Large intestine (tissue), 3 donors: ENCODE results near the gene TMEM178B. TPM values are rescaled to one million over a fixed set of nuclear protein-coding genes. Genes with fewer than 3 reads are reported as not detected.
"Not testable (repeated sequence)": the region's sequence is repeated elsewhere in the genome, so short reads cannot be mapped to it uniquely, and the experiment has no call there.

Source experiments
- DNase-seq, 2 donors: peaks; one replicate each; pipeline versions ENCODE4 v3.0.0 to v3.0.0-alpha.2; 2013
- H3K27ac ChIP-seq: one replicate; pipeline ENCODE4 v1.5.1; 2013; ENCODE audit warnings: low read length
- H3K27me3 ChIP-seq: 2 replicates; pipeline ENCODE4 v1.6.1; 2013; ENCODE audit warnings: low read length; ENCODE audit not compliant: control insufficient read depth, insufficient read depth
- H3K36me3 ChIP-seq: 2 replicates; pipeline ENCODE4 v1.6.1; 2013; ENCODE audit warnings: low read length; ENCODE audit not compliant: control insufficient read depth, insufficient read depth
- H3K4me1 ChIP-seq: one replicate; pipeline ENCODE4 v1.6.1; 2013; ENCODE audit warnings: low read length; ENCODE audit not compliant: control insufficient read depth, insufficient read depth
- H3K4me3 ChIP-seq: one replicate; pipeline ENCODE4 v1.5.1; 2013; ENCODE audit warnings: low read length
- H3K9me3 ChIP-seq: one replicate; pipeline ENCODE4 v1.6.1; 2013; ENCODE audit warnings: mild to moderate bottlenecking, low read depth, low read length, moderate library complexity; ENCODE audit not compliant: control insufficient read depth
- WGBS: methylation state at CpG from one replicate; pipeline ENCODE4 v1.1.5; 2013; ENCODE audit warnings: low lambda C conversion rate; ENCODE audit not compliant: insufficient coverage; 5-methylcytosine and 5-hydroxymethylcytosine counted together
- polyA plus RNA-seq: library from polyadenylated mRNA; unstranded; fragments of 120-200 nt; gene quantifications from one replicate; pipeline ENCODE4 v1.2.1, GENCODE V29; 2013

The TMEM178B gene
- polyA plus RNA-seq, 1 donor: 2.2 TPM

DNA sequence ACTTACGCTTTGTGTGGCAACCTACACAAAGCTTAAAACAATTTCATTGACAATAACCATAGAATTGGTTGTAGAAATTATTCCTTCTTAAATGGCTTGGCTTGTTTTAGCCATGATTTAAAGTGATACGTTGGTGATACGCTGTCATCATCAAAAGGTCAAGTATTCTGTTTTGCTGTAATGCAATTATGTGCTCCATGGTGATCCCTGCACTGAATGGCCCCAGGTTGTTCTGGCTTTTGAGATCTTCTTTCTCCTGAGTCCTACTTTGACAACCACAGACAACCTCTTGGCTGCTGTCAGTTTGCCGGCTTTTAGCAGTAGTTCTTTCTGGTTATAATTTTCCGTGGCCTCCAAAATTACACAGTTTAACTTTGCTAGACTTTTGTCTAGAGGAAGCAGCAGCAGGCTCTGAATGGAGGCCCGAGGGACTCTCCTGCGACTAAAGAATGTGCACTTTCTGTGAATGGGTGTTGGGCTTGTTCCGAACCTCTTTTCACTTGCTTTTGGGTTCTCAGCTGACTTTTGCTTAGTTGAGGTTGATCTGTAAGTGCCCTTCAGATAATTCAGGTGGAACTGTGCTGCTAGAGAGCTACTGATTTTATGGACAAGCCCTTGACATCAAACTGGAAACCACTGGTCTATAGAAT, 104.7 kb downstream of the TMEM178B start:
- DNase-seq: no peak
- Histone ChIP-seq H3K4me1 (no peaks in the 10 kb centered on the region), H3K36me3 (no peaks in the 10 kb centered on the region), H3K4me3 (no peak overlapping the region), H3K27me3 (no peaks in the 10 kb centered on the region), H3K27ac (no peak overlapping the region), H3K9me3 (no peaks in the 10 kb centered on the region)
- 82% methylated on average over 3 of the region's 8 CpGs for WGBS

DNA sequence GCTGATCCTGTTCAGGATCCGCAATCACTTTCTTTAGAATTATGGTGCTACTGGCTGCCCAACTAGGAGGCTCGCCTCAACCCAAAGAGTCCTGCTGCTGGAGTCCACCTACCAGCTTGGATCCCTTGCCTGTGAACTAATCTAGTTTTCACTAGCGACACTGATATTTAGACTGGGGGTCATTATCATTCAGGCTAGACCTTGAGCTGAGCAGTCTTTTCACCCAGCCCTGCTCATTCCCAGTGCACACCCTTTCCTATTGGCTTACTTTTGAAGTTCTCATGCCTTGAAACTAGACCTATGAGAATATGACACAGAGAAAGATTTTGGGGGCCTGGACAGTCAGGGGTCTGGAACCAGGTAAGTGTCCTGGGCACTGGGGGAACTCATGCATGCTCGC, 107.9 kb downstream of the TMEM178B start:
- no peak for DNase-seq
- no peaks in the 10 kb centered on the region for H3K9me3 ChIP-seq
- WGBS: no CpG with 5 or more reads among the region's 4 CpGs
- H3K36me3 ChIP-seq: no peaks in the 10 kb centered on the region
- no peak overlapping the region for H3K4me3 ChIP-seq
- no peak overlapping the region for H3K27ac ChIP-seq
- H3K4me1 ChIP-seq: no peaks in the 10 kb centered on the region
- H3K27me3 ChIP-seq: peaks cover 6% of the 10 kb centered on the region

DNA sequence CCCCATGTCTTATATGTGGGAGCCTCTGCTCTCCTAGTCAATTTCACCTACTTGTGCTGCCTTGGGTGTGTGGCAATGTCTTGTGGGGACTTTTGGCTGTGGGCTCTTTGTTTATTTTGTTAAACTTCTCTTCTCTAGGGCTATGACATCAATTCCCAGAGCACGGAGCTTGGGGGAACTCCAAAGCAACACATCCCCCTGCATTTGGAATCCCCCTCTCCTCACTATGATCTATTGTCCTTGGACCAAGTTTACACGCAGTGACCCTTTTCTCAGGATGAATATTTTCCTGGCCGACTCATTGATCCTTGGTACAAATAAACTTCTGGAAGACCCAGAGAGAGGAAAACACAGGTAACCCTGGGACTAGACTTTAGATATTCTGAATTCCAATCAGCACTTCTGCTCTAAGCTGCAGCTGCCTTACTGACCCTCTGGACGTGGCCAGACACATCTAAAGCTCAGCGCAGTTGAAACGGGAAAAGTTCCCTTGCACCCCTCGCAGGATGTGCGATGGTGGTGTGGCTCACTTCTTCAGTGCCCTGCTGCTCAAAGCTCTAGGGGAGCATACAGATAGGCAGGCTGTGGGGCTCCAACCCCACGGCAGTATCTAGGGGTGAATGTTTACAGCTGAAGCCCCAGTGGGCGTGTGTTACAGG, 110.8 kb downstream of the TMEM178B start:
- DNase-seq: no peak
- no CpG with 5 or more reads among the region's 10 CpGs for WGBS
- Histone ChIP-seq H3K4me3 (no peak overlapping the region), H3K27me3 (peaks cover 6% of the 10 kb centered on the region), H3K9me3 (no peaks in the 10 kb centered on the region), H3K4me1 (no peaks in the 10 kb centered on the region), H3K27ac (no peak overlapping the region), H3K36me3 (no peaks in the 10 kb centered on the region)

DNA sequence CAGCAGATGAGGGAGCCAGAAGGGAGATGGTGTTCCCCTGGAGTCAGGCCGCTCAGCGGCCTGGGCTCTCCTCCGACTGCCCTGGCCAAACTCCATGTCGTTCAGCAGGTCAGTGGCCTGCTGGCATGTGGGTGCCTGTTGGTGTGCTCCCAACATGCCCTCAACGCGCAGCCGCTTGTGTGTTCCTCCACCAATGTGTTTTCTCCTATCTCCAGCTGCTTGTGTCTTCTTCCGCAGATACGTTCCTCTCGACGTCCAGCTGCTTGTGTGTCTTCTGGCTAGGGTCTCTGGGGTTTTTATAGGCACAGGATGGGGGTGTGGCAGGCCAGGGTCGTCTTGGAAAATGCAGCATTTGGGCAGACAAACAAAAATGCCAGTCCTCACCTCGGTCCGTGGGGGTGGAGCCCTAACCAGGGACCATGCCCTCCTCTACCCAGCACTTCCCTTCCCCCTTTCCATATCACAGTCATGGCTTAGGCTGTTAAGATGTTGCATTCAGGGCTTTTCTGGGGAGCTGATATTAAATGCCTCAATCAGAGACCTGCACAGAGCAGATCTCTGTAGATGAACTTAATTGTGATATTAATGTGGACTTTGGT, 111.6 kb downstream of the TMEM178B start:
- H3K4me3 ChIP-seq: no peak overlapping the region
- WGBS: no CpG with 5 or more reads among the region's 14 CpGs
- no peak overlapping the region for H3K27ac ChIP-seq
- H3K27me3 ChIP-seq: peaks cover 6% of the 10 kb centered on the region
- no peaks in the 10 kb centered on the region for H3K9me3 ChIP-seq
- H3K36me3 ChIP-seq: no peaks in the 10 kb centered on the region
- no peaks in the 10 kb centered on the region for H3K4me1 ChIP-seq
- DNase-seq: no peak

DNA sequence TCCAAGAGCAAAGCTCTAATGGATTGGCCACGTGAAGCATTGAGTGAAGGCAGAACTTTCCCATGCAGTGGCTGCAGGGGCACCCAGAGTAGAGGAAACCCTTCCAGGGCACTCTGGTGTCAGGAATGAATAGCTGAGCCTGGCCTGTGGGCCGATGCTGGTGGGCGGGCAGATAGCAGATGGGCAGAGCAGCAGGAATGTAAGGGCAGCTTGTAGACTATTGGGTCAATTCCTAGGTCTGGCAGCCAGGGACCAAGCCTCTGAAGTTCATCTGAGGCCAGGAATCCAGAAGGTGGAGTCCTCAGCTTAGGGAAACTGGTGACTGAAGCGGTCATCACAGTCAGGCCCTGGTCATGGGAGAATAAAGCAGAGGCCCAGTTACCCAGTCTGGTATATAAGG, 115.4 kb downstream of the TMEM178B start:
- Histone ChIP-seq H3K27ac (no peak overlapping the region), H3K9me3 (no peaks in the 10 kb centered on the region), H3K36me3 (no peaks in the 10 kb centered on the region), H3K27me3 (peaks cover 3% of the 10 kb centered on the region), H3K4me3 (no peak overlapping the region), H3K4me1 (no peaks in the 10 kb centered on the region)
- no peak for DNase-seq
- no CpG with 5 or more reads among the region's 4 CpGs for WGBS

DNA sequence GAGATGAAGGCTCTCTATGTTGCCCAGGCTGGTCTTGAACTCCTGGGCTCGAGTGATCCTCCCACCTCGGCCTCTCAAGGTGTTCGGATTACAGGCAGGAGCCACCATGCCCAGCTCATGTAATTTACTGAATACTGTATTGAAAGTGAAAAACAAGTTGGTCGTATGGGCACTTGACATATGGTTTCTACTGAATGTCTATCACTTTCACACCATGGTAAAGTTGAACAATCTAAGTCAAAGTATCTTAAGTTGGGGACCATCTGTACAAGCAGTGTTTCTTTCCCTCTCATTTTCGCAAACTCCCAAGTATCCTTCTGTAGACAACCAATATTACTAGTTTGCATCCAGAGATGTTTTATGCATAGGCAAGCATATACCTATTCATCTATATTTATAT, 116.6 kb downstream of the TMEM178B start:
- Histone ChIP-seq H3K4me1 (no peaks in the 10 kb centered on the region), H3K27ac (no peak overlapping the region), H3K36me3 (no peaks in the 10 kb centered on the region), H3K4me3 (no peak overlapping the region), H3K9me3 (no peaks in the 10 kb centered on the region), H3K27me3 (no peaks in the 10 kb centered on the region)
- WGBS: 100% methylated on average over 1 of the region's 5 CpGs
- DNase-seq: no peak

DNA sequence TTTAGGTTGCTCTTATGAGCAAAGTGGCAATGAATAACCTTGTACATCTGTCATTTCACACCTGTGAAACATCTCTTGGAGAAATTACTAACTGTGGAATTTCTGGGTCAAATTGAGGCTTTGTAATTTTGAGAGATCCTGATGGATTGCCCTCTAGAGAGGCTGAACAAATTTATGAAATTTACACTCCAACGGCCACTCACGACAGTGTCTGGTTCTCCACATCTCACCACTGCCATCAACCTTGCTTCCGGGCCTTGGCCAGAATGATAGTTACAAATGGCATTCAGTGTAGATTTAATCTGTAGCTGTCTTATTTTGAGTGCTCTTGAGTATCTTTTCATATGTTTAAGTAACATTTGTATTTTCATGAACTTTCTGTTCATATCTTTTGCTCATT, 117.4 kb downstream of the TMEM178B start:
- Histone ChIP-seq H3K4me3 (no peak overlapping the region), H3K4me1 (no peaks in the 10 kb centered on the region), H3K9me3 (no peaks in the 10 kb centered on the region), H3K27me3 (no peaks in the 10 kb centered on the region), H3K27ac (no peak overlapping the region), H3K36me3 (no peaks in the 10 kb centered on the region)
- no peak for DNase-seq
- WGBS: no CpG with 5 or more reads among the region's 3 CpGs

DNA sequence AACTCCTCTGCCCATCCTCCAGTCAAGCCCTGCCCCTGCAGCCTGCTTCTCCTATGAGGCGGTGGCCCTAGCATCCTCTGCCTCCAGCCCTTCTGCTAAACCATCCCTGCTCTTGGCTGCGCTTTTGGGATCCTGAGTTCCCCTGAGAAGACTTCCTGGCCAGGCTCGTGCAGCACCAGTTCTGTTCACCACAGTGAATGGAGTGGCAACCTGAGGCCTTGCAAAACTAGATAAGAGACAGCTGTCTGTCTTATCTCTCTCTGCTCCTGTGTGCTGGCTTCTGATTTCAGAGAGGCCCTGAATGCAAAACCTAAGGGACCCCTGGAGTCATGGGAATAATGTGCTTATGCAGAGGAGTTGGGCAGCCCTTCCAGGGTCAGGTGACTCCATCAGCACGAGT, 119.2 kb downstream of the TMEM178B start:
- Histone ChIP-seq H3K4me1 (no peaks in the 10 kb centered on the region), H3K4me3 (no peak overlapping the region), H3K9me3 (no peaks in the 10 kb centered on the region), H3K27ac (no peak overlapping the region), H3K36me3 (no peaks in the 10 kb centered on the region), H3K27me3 (no peaks in the 10 kb centered on the region)
- WGBS: no CpG with 5 or more reads among the region's 4 CpGs
- no peak for DNase-seq

DNA sequence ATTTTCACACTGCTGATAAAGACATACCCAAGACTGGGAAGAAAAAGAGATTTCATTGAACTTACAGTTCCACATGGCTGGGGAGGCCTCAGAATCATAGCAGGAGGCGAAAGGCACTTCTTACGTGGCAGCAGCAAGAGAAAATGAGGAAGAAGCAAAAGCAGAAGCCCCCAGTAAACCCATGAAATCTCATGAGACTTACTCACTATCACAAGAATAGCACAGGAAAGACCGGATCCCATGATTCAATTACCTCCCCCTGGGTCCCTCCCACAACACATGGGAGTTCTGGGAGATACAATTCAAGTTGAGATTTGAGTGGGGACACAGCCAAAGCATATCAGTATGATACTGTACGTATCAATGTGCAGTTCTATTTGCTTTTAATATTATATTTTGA, 121.9 kb downstream of the TMEM178B start:
- no CpG with 5 or more reads among the region's 4 CpGs for WGBS
- peaks cover 11% of the 10 kb centered on the region for H3K27me3 ChIP-seq
- not testable (repeated sequence) for H3K27ac ChIP-seq, DNase-seq, H3K36me3 ChIP-seq, H3K4me3 ChIP-seq, H3K4me1 ChIP-seq, H3K9me3 ChIP-seq

DNA sequence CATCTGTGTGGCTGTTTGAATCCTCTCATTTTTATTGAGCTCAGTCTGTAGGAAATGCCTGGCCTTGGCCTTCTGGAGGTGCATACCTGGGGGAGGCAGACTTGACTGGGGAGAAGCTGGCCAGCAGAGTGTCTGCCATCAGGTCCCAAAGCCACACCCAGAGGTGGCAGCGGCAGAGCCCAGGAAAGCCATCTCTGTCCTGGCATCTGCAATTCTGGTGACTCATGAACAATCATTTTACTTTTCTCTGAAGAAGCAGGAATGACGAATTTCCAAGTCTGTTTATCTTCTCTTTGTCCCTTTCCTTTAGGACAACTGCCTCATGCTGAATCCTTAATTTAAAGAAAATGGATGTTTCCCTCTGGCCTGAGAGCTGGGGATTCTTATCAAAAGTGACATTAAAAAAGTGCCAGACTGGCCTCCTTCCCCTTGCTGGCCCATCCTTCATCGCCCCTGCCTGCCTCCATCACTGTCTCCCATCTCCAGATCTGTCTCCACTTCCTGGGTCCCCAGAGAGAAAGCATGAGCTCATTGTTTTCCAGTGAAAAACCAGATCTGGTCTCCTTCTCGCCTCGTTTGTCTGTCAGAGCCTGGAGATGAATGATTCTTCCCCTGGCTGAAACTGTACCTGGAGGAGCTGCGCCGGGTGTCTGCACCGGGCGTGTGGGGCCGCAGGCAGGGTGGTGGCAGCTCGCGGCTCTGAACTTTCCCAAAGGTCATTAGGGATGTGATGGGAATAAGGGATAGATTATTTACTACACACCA, 124.5 kb downstream of the TMEM178B start:
- Histone ChIP-seq H3K27ac (no peak overlapping the region), H3K4me3 (no peak overlapping the region), H3K4me1 (no peaks in the 10 kb centered on the region), H3K36me3 (no peaks in the 10 kb centered on the region), H3K27me3 (peaks cover 15% of the 10 kb centered on the region), H3K9me3 (no peaks in the 10 kb centered on the region)
- DNase-seq: no peak
- WGBS: no CpG with 5 or more reads among the region's 12 CpGs
